Kidney glomerular epithelial cell (primary cell): Measurements from ENCODE around the gene PTPN7.
"Not testable (repeated sequence)": the region's sequence is repeated elsewhere in the genome, so short reads cannot be mapped to it uniquely, and the experiment has no call there.

Source experiments
- DNase-seq: peaks from one replicate; lab custom pipeline; 2025; lab: John Stamatoyannopoulos, UW

PTPN7 gene

DNA sequence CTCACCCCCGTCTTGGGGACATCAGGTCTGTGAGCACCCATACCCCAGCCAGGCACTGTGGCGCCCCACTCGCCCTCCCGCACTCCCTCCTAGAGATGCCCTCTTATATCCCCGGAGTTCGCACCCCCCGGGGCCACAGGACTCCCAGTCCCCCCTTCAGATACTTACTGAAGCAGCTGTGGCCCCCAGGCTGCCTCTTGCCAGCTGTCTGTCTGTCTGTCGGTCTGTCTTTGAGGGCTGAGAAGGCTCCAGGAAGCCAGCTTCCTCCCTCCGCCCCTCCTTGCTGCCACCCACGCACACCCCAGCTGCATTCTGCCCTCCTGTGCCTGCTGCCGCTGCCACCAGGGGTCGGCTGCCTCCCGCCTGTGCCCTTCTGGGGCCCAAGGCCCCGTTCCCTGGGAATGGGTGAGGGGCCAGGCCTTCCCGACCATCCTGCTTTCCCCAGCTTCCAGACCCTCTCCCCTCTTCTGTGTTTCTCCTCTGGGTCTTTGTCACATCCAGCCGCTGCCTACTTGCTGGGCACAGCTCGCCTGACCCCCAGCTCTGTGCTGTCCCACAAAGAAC, at the start of gene PTPN7:
PTPN7 (minus strand) TSS at position 226 of the 564 bp plus-strand sequence. CDS start 1,200 bp downstream, outside the sequence.
- no peak for DNase-seq

DNA sequence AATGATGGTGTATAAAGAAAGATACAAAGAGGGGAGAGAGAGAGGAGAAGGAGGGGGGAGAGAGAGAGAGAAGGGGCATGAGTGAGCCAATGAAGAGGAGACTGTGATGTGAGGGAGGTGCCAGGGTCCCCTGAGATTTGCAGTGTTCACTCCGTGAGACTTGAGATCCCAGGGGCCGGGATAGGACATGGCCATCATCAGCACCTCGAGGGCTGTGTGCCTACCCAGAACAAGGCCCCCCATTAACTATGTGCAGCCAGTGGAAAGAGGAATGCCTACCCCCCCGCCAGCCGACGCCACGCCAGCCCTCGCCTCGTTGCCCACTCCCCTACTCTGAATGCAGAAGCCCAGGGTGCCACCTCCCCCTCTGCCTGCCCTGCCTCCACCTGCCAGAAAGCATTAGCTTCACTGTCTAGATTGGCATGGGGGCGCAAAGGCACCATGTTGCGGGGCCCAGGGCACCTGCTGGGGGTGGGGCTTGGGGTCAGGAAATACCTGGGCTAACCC, 48.0 kb upstream of the PTPN7 start:
- no peak for DNase-seq

DNA sequence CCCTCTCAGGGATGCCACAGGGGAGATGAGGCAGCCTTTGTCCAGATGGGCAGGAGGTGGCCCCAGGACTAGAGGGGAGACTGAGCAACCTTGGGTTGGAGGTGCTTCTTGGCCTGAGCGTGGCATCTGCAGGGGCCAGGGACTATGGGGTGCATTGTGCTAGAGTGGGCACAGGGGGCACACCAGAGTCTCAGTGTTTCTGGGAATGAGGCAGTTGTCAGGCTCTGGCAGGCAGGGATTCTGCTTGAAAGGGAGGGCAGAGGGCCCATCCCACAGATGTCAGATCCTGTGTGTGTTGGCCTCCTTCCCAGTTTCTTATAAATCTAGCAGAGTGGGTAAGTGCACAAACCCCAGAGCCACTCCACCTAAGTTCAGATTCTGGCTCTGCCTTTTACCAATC, 46.9 kb upstream of the PTPN7 start:
- DNase-seq = peak; percentile 67

DNA sequence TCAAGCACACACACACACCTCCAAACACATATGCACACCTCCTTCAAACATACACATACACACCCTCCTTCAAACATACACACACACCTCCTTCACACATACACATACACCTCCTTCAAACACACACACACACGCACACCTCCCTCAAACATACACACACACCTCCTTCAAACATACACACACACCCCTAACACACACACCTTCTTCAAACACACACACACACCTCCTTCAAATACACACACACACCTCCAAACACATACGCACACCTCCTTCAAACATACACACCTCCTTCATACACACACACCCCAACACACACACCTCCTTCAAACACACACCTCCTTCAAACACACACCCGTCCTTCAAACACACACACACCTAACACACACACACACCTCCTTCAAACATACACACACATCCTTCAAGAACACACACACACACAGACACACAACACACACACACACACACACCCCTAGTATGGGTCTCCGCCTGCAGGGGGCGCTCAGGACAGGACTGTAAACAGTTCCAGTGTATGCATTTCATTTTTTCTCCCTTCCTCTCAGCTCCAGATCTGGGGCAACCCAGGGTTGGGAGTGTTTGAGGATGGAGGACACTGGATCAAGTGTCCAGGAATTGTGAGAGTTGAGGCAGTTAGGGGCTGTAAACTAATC, 45.3 kb upstream of the PTPN7 start:
- DNase-seq = no peak

DNA sequence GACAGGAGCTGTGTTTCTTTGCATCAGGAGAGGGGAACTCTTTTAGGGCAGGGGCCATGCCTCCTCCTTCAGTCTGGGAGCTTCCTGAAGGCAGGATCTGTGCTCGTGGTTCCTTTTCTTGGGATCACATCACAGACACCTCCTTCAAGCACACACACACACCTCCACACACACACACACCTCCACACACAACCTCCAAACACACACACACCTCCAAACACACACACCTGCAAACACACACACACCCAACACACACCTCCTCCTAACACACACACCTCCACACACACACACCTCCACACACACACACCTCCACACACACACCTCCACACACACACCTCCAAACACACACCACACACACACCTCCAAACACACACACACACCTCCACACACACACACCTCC, 43.7 kb upstream of the PTPN7 start:
- no peak for DNase-seq

DNA sequence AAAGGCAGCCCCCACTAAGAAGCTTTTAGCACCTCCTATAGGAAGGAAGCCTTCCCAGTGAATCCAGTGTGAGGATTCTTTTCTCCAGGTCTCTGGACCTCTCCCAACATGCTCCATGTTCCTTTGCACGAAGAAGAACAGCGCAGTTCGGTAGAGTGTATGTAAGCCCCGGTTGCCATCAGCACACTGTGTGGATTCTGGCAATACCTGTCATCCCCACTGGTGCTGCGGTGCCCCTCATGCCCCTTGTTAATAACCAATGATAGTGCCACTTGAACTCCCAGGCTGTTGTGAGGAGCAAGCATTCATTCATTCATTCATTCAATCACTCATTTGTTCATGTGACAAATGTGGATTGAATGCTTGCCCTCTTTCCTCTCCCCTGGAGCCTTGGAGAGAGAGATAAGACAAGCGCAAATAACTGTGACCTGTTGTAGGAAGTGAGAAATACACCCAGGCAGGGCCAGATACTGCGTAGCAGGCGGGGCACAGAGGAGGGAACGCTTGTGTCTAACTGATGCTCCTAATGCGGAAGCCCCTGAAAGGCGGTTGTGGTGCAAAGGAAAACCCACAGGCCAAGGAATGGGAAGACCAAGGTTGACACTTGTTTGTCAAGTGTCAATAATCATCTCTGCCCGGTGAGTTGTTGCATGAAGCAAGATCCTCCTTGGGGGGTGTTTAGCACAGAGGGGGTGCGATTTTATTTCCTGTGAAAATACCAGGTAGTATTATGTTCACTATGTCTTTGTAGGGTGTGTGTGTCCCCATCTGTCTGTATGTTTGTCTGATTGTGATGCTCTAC, 43.0 kb upstream of the PTPN7 start:
- DNase-seq = no peak

DNA sequence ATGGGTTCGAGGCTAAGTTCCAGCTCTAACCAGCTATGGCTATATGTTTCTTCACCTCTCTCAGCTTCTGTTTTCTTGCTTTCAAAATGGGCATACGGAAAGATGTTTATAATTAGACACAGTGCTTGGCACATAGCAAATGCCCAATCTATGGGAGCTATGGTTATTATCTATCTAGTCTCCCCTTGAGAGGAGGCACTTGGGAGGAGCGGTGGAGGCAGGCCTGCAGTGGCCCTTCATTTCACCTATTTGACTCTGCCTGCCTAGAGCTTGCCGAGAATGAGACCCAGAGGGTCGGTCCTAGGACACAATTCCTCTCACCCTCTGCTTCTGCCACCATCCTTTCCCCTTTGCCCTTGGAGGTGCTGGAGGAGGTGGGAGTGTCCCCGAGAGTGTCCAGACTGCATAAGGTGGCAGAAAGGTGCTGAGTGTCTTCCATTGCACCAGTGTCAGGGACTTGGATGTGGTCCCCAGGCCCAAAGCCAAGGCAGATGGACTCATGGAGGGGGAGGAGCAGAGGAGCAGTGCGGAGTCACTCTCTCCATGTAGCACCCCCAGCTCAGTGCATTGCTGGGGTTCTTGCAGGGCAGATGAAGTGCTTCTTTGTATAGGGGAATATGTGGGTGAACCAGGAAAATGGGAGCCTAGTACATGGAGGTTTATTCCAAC, 42.2 kb upstream of the PTPN7 start:
- no peak for DNase-seq

DNA sequence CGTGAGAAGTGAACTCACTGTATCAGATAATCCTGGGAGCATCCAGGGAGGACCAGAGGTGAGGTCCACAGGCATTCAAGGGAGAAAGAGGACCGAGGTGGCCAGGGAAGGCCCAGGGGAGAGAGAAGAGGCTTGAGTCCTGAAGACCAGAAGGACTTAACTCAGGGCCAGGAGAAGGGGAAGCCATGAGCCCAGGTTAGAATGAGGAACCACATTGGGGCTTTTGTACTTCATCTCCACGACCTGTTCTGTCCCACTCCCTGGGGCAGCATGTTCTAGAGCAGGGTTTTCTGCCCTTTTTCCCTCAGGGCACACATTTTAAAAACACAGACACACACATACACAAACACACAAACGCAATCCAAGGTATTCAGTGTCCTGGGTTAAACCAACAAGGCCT, 41.6 kb upstream of the PTPN7 start:
- DNase-seq = no peak

DNA sequence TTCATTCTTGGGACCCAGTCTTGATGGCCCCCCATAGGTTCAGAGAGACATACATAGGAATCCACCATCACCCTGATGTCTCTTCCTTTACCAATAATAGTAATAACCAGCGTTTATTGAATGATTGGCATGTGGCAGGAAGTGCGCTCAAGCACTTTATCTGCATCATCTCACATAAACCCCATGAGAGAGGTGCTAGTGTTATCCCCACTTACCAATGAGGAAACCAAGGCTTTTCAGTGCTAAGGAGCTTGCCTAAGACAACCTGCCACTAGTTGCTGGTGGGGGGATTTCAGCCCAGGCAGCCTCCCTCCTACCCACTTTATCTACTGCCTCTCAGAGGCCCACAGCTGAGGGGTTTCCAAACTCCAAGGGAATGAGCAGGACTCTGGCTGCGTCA, 40.9 kb upstream of the PTPN7 start:
- DNase-seq = no peak

DNA sequence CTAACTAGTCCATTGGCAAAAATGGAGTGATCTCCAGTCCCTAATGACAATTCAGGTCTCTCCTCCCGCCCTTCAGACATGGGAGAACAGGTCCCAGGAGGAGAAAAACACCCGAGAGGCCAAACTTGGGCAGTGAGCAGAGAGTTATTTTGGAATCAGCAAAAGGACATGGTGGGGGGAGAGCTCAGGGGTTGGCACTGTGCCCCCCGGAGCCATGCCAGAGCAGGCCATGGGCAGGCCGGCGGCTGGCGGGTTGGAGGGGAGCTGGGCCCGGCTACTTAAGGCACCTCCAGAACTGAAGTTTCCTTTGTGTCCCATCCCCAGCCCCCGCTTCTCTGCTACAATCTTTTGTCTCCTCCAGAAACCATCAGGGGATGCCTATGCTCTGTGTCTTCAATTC, 40.3 kb upstream of the PTPN7 start:
- DNase-seq = no peak

DNA sequence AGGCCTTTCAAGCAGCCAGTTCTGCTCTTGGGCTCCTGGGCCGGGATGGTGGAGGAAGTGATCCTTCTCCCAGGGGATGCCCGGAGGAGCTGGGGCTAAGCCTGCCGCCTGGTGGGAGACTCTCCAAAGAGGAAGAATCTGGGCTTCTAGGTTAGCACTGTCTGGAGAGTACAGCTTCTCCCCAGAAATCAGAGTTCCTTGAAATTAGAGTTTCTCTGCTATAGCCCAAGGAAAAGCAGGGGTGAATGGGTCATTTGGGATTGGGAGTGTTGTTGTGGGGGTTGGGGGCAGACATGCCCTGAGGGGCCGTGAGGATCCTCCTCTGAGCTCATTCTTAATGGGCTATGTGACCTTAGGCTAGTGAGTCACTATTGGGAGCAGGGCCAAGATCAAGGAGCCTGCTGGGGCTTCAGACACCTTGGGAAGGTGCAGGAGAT, 39.7 kb upstream of the PTPN7 start:
- peak; percentile 26 for DNase-seq

DNA sequence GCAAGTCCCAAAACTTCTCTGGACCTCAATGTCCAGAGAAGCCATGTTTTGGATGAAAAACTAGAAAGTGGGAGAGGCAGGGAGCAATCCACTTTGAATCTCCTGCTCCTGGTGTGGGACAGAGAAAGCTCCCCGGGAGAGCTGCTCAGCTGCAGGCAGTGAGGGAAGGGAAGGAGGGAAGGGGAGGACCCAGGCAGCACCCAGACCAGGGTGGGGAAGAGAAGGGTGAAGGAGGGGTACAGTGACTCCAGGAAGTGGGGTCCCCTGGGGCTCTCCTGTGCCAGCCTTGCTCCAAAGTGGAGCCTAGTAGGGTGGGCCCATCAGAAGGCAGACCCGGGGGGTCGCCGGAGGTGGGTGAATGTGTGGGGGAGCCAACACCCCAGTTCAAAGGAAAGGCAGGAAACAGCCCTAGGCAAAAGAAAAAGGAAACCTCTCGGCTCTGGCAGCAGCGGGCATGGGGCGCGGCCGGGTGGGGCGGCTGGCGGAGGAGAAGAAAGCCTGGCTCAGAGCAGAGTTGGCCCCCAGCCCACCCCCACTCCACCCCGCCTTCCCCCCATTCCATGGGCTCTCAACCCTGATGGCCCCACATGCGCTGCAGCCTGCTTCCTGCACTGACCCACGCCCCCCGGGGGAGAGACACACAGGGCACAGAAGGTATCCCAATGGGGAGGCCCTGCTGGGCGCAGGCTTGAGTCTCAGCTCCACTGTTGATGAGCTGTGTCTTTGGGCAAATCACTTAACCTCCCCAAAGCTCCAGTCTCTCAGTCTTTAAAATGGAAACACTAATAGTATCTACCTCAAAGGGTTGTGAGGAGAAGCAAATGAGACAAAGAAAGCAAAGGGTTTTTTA, 38.9 kb upstream of the PTPN7 start:
- no peak for DNase-seq

DNA sequence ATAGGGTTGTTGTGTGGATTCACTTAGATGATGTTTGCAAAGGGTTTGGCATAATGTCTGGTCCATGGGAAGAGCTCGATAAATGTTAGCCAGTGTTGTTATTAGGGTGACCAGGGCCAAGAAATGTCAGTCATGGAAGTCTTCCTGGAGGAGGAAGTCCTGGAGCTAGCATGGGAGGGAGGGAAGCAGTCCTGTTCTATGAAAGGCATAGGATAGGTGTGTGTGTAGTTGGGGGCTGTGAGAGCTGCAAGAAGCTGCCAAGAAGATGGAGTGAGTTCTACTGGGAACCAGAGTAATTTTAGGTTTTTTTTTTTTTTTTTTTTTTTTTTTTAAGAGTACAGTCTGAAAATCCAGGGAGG, 37.9 kb upstream of the PTPN7 start:
- no peak for DNase-seq

DNA sequence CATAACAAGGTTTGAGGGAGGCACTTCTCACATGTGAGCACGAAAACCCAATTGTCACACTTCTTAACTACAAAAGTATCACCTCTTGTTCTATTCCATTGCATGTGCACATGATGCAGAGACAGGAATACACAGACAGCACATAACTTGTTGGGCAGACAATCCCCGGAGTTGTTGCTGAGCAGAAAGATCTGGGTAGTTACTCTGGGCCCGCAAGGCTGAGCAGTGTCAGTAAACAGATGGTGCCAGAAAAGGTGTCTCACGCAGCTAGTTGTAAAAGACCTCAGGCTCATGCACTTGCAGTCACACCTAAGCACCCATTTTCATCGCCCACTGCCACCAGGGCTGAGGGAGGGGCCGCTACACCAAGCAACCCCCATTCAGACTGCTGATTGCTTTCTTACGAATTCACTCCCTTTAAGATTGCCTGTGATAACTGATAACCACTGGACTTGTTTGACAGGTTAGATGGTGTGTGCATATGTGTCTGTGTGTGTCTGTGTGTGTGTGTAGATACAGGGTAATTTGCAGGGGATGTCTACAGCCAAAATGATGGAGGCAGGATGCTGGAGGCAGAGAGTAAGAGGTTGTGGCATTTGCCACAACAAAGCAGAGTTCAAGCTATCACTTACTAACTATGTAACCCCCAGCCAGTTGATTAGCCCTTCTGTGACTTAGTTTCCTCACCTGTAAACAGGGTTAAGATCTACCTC, 37.4 kb upstream of the PTPN7 start:
- no peak for DNase-seq

DNA sequence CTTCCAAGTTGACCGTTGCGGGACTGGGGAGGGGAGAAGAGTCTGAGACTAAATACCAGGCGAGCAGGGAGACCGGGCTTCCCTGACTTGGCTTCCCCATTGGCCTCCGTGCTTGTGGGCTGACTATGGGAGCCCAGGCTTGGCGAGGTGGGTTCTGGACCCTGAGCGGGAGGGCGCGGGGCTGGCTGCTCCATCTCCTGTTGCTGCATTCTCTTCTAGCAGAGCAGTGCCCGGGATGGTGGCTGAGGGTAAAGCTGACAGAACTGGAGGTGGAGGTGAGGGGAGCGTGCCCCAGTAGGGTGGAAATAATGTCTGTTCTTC, 33.9 kb upstream of the PTPN7 start:
- no peak for DNase-seq

DNA sequence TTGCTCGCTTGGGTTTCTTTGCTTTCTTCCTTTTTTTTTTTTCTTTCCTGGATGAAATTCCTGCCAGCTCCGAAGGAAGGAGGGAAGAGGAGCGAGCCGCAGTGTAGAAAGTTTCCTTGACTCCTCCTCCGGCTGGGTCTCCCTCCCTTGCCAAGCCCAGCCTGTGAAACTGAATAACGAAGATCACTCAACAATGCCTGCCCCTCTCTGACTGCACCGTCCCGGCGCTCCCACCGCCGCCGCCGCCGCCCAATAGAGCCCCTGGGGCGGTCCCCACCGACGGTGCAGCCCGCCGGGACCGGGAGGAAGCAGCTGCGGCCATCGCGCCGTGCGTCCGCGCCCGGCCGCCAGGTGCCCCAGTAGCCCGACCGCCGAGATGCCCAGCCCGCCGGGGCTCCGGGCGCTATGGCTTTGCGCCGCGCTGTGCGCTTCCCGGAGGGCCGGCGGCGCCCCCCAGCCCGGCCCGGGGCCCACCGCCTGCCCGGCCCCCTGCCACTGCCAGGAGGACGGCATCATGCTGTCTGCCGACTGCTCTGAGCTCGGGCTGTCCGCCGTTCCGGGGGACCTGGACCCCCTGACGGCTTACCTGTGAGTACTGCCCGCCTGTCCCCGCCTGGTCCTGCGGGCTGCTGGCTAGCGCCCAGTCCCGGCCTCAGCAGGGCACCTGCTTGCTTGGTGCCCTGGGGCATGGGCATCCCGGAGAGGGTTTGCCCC, 33.4 kb upstream of the PTPN7 start, which contains the start of gene LGR6:
LGR6 (plus strand) TSS at position 186 of the 714 bp plus-strand sequence; CDS start at position 377, 191 bp downstream.
- no peak for DNase-seq

DNA sequence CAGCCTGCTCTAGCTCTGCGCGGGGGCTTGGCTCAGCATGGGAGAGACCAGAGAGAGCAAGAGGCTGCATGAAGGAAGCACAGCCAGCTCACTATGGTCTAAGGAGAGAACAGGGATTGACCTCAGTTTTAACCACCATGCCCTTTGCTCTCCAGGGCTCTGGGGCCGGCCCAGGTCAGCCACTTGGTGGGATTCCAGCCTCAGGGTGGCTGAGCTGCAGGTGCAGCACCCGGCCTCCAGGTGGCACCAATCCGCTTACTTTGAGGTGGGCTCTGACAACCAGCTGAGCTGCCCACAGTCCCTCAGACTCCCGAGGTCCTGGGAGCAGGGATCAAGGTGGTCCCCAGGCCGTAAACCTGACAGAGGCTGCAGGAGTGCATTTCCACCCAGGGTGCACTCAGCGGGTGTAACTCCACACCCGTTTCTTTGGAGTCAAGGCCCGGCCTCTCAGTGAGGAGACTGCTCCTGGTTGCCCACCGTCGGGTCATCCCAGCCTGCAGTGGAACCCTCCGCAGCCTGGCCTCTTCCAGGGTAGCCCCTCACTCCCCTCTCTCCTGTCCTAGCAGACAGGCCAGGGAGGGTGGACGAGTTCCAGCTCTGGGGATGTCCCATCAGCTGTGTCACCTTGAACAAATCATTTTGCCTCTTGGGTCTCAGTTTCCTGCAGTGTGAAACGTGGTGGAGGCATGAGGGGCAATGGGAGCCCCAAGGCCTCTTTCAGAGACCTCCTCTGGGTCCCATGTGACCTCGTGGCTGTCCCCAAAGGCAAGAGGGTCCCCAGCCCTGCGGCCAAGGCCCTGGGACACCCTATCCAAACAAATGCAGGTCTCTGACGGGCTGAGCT, 32.6 kb upstream of the PTPN7 start:
- peak; percentile 14 for DNase-seq

DNA sequence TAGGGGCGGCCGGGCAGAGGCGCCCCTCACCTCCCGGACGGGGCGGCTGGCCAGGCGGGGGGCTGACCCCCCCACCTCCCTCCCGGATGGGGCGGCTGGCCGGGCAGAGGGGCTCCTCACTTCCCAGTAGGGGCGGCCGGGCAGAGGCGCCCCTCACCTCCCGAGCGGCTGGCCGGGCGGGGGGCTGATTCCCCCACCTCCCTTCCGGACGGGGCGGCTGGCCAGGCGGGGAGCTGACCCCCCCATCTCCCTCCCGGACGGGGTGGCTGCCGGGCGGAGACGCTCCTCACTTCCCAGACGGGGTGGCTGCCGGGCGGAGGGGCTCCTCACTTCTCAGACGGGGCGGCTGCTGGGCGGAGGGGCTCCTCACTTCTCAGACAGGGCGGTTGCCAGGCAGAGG, 31.0 kb upstream of the PTPN7 start:
- not testable (repeated sequence) for DNase-seq
